HG03064 (cell line): ENCODE data around the gene TOR2A.
"Not testable (repeated sequence)": the region's sequence is repeated elsewhere in the genome, so short reads cannot be mapped to it uniquely, and the experiment has no call there.

Experiments
- ATAC-seq: cut with Tn5 transposase; IDR thresholded peaks from one replicate; pipeline ENCODE4 v1.9.1; 2021; ENCODE audit warnings: low read depth; ENCODE audit not compliant: unreplicated experiment

TOR2A gene

GRCh38 chr9:127769101-127769500 lies 34.0 kb upstream of the TOR2A start:
- ATAC-seq: no peak

- ATAC-seq: no peak
Measured at GRCh38 chr9:127768698-127769097, 33.6 kb upstream of the TOR2A start.

DNA sequence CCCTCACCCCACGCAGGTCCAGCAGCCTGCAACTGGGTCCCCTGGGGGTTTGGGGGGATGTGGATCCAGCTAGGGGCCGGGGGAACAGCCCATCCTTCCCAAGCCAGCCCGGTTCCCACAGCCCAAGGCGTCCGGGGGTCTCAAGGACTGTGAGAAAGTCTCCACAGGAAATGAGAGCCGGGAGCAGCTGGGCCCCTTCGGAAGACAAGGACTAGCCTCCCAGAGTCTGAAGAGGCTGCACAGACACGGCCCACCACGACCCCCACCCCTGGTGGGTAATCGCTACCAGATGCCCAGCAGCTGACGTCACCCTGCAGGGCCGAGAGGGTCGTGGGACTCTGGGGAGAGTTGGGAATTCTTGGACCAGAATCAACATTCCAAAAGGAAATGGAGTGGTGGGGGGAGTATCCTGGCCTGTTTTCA lies 32.8 kb upstream of the TOR2A start:
- no peak for ATAC-seq

DNA sequence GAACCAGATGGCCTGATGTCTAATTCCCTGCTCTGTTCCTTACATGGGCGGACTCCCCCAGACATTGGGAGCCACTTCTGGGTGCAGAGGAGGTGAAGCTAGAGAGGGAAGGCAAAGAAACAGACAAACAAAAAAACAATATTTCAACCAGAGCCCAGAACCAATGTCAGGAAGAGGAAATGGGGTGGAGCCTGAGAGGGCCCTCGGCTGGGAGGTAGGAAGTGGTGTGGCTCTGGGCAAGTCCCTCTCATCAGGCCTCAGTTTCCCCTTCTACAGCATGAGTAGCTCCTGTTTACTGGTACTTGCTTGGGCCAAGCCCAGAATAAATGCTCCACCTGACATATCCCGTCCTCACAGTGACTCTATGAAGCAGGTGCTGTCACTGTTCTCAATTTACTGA lies 32.3 kb upstream of the TOR2A start:
- ATAC-seq: no peak

GRCh38 chr9:127765418-127765817 lies 30.3 kb upstream of the TOR2A start:
- ATAC-seq: no peak

- no peak for ATAC-seq
Measured at GRCh38 chr9:127763918-127764384, 28.9 kb upstream of the TOR2A start.

DNA sequence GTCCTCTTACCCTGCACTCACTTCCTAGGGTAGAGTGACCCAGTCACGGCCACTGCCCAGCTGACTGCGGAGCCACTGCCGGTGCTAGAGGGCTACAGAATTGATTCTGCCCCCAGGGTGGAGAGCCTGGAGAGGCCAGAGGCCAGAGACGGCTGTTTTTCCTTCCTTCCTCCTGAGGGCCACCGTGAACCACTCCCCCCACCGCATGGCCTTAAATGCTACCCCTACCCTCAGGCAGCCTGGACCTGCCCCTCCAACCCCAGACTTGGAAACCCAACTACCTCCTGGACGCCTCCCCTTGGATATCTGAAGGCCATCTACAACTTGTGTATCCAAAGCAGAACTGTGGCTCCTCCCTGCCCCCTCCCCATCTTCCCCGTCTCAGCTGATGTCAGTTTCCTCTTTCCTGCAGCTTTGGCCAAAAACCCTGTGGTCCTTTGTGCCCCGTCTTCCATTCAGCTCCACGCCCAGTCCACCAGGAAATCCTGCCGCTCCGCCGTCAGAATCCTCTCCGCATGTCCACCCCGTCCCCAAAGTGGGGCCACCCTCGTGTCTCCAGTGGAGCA lies 27.1 kb upstream of the TOR2A start:
- ATAC-seq: no peak

DNA sequence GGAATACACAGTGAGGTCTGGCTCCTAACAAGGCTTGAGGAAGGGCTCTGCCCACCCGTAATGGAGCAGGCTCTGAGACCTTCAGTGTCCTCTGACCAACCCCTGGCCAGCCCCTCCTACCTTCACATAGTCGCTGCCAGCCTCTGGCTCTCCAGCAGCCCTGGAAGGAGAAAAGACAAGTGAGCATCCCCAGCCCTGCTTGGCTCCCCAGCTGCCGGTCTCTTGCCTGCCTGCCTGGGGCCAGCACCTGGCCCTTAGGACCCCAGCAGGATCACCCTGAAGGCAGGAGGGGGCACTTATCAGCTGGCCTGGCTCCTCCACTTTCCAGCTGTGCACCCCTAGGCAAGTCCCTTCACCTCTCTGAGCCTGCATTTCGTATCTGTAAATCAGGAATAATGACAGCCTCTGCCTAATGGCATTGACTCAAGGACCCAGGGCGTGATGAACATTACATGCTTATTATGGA lies 26.4 kb upstream of the TOR2A start:
- no peak for ATAC-seq

DNA sequence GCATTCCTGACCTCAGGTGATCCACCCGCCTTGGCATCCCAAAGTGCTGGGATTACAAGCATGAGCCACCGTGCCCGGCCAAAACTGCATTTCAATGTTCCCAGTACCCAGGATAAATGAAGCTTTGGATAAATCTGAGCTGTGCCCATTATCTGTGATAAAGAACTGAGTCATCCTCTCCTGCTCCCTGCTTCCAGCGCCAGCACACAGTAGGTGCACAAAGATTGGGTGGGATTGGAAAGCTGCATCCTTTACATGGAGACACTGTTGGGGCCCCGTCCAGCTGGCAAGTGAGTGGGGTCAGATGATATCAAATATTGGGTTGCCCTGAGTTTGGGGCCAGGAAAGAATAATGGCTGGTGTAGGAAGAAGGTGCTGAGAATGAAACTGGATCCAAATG lies 26.0 kb upstream of the TOR2A start:
- no peak for ATAC-seq

DNA sequence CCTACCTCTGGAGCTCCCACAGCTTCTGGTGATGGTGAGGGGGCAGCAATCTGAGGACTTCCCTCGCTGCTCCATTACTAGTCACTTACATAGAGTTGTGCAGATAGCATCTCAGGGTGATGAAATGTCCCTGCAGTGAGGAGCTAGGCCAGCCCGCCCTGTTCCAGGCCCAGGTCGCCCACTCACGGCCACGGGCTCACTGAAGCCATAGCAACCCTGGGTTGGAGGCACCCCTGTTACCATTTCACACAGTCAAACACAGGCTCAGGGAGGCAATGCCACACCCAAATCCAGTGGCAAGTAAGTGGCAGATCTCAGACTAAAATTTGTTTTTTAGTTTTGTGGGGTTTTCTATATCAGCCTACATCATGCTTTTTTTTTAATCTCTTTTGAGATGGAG lies 23.7 kb upstream of the TOR2A start:
- ATAC-seq: no peak

- not testable (repeated sequence) for ATAC-seq
Measured at GRCh38 chr9:127756776-127757175, 21.7 kb upstream of the TOR2A start.

DNA sequence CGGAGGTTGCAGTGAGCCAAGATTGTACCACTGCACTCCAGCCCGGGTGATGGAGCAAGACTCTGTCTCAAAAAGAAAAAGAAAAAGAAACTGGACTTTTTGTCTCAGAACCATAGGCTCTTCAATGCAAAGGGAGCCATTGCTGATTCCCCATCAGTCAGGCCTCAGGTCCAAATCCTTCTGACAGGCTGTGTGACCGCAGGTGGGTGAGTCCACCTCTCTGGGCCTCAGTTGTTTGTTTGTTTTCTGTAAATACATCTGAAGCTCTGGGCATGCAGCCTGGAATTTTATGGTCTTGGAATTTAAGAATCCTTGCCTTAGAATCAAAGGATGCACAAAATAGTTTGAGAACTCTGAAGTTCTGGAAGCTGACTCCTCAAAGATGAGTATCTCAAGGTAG lies 21.1 kb upstream of the TOR2A start:
- no peak for ATAC-seq

DNA sequence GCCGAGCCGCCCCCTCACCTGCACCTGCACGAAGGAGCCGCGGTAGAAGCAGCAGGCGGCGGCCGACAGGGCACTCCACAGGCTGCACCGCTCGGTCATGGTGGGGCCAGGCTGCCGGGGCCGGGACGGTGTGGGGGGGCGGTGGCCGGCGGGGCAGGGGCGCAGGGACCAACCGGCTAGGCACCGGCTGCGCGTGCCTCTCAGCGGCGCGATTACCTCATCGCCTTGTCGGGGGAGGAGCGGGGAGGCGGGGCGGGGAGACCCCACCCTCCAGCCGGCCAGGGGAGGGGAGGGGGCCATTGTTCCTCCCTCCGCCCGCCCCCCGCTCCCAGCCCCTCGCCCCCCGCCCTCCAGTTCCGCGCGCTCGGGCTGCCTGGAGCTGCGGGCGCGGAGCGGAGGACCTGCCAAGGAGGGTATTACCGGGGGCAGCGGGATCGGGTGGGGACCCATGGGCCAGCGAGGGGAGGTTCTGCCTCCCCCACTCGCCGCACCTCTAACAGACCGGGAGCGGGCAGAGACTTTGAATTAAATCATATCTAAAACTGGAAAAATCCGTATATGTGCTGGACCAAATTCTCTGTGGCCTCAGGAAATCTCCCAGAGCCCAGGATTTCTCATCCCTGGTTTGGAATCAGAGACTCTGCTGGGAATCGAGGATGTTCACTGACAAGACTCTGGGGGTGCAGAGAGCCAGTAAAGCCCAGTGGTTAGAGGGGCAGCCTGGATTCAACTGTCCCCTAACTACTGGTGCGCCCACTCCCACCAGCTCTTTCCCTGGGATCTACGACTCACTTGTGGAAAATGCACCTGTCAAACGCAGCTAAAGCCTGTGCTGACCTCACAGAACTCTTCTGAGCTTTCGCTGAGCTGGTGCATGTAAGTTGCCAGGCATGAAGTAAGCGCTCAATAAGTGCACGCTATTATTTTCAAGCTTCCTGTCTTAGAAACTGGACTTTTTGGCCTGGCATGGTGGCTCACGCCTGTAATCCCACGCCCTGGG lies 20.3 kb upstream of the TOR2A start:
- ATAC-seq: no peak

- ATAC-seq: no peak
Measured at GRCh38 chr9:127754099-127755060, 19.3 kb upstream of the TOR2A start.

- no peak for ATAC-seq
Measured at GRCh38 chr9:127753622-127754021, 18.5 kb upstream of the TOR2A start.

DNA sequence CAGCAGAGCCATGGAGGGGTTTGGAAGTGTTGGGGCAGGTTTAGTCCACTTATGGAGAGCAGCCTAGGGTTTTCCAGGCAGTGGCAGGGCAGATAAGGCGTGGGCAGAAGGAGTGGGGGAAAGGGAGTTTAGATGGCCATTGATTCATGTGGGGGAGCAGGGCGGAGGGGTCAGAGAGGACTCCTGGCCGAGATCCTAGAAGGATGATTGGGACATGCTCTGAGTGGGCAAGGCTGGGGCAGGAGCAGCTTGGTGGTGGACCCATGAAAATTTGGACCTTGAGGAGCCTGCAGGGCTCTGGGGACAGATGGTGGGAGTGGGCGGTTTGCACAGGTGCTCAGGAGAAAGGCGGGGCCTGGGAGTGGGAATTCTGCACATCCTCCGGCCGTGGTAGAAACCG lies 18.1 kb upstream of the TOR2A start:
- no peak for ATAC-seq

DNA sequence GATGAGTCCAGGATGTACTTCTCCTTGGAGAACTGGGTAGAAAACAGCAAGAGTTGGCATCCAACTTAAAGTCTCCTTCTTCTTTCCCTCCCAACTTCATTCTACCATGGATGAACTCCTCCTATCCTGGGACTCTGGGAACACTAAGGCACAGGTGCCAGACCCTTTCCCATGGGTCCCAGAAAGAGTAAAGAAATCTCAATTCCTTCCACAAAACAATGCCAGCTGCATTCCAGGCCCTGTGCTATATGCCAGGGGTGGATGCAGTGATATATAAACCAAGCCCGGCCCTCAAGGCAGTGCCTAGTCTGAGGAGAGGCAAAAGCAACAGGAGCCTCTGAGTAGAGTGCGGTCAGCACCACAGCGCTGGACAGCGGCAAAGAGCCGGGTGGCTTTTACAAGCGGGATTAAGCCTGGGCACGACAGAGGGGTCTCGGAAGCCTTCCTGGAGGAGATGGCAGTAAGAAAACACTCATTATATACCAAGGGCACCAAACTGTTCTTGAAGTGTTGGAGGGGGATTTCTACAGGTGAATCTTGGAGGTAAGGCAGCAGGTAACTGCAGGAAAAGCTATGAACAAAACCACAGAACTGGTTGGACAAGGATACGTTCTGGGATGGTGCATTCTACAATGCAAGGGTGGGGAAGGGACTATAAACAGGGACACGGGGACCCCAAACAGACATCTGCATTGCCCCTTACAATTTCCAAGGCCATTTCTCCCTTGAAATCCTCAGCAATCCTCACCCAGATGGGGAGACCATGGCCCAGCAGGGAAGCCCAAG lies 16.4 kb upstream of the TOR2A start:
- ATAC-seq: no peak

- no peak for ATAC-seq
Measured at GRCh38 chr9:127749090-127749787, 14.1 kb upstream of the TOR2A start.

- ATAC-seq: no peak
Measured at GRCh38 chr9:127746959-127747569, 12.0 kb upstream of the TOR2A start.
